NCI-H82 treated with DMSO at 0.1 percent for 48 hours (cell line): ENCODE results near the gene HOXD4.
A peak's percentile ranks its signal among the peaks of the same experiment; 100 is the strongest.

Source experiments
- DNase-seq: peaks from one replicate; lab custom pipeline; 2025; ENCODE audit not compliant: unreplicated experiment; lab: John Stamatoyannopoulos, UW

The HOXD4 gene

GRCh38 chr2:176151442-176152287, at the start of gene HOXD4:
HOXD4 (plus strand) TSS chr2:176151550; CDS start chr2:176151634, 84 bp downstream.
- no peak for DNase-seq

GRCh38 chr2:176101842-176102241, 49.5 kb upstream of the HOXD4 start:
- DNase-seq, result no peak

- no peak for DNase-seq
Measured at GRCh38 chr2:176102309-176102866, 49.0 kb upstream of the HOXD4 start.

GRCh38 chr2:176103194-176103593, 48.2 kb upstream of the HOXD4 start:
- no peak for DNase-seq

- DNase-seq, result no peak
Measured at GRCh38 chr2:176103742-176104315, 47.5 kb upstream of the HOXD4 start.

- no peak for DNase-seq
Measured at GRCh38 chr2:176104316-176105077, 46.9 kb upstream of the HOXD4 start.

- DNase-seq, result no peak
Measured at GRCh38 chr2:176105078-176105729, 46.1 kb upstream of the HOXD4 start.

GRCh38 chr2:176105730-176106580, 45.4 kb upstream of the HOXD4 start:
- no peak for DNase-seq

GRCh38 chr2:176106581-176107539, 44.5 kb upstream of the HOXD4 start, which contains the start of gene HOXD11:
HOXD11 (plus strand) TSS chr2:176107280; CDS start chr2:176107356, 76 bp downstream.
- DNase-seq, result no peak

GRCh38 chr2:176107731-176108181, 43.6 kb upstream of the HOXD4 start:
- DNase-seq, result no peak

- DNase-seq, result no peak
Measured at GRCh38 chr2:176109192-176109901, 42.0 kb upstream of the HOXD4 start.

- no peak for DNase-seq
Measured at GRCh38 chr2:176109946-176110345, 41.4 kb upstream of the HOXD4 start.

GRCh38 chr2:176110415-176111308, 40.7 kb upstream of the HOXD4 start:
- DNase-seq, result no peak

GRCh38 chr2:176111309-176111663, 40.1 kb upstream of the HOXD4 start:
- peak; percentile 72 for DNase-seq

- DNase-seq, result no peak
Measured at GRCh38 chr2:176111846-176112374, 39.4 kb upstream of the HOXD4 start.

- DNase-seq, result no peak
Measured at GRCh38 chr2:176112375-176113302, 38.7 kb upstream of the HOXD4 start.
